GM12892 (cell line): Measurements from ENCODE around the gene KIRREL3.
A peak's percentile ranks its signal among the peaks of the same experiment; 100 is the strongest.

Experiments
- DNase-seq: peaks from one replicate; pipeline ENCODE4 v3.0.0; 2011; ENCODE audit not compliant: insufficient read length
- FAIRE-seq: peaks from 2 replicates; lab custom pipeline; 2011; peaks lifted over from hg19 to GRCh38; lab: Jason Lieb, UNC
- POLR2A ChIP-seq: IDR thresholded peaks from 2 replicates; pipeline ENCODE4 v1.6.1; 2011; ENCODE audit warnings: low read depth, low read length, control low read depth
- POLR2AphosphoS5 ChIP-seq: IDR thresholded peaks from 2 replicates; pipeline ENCODE4 v1.6.1; 2011; ENCODE audit warnings: low read depth, low read length, control low read depth
- TAF1 ChIP-seq: IDR thresholded peaks from 2 replicates; pipeline ENCODE4 v1.6.1; 2011; ENCODE audit warnings: low read depth, mild to moderate bottlenecking, control low read depth, low read length, borderline replicate concordance

The KIRREL3 gene

DNA sequence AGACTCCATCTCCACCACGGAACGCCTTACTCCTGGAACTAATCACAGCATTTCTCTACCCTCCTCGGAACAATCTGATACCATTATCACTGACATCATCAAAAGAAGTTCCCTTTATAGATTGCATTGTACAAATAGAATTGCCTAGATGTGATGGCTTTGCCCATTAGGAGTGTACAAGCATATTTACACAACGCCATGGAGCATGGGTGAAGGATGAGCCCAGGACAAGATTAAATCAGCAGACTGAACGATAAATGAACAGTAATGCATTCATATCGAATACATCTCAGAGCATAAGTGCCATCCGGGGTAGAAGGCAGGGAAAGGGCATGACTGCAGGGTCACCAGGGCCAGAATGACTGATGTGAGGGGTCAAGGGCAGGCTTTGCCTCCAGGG is 57.3 kb downstream of the KIRREL3 start:
- TF ChIP-seq POLR2A (no peak), TAF1 (no peak), POLR2AphosphoS5 (no peak)
- DNase-seq = no peak
- no peak for FAIRE-seq

DNA sequence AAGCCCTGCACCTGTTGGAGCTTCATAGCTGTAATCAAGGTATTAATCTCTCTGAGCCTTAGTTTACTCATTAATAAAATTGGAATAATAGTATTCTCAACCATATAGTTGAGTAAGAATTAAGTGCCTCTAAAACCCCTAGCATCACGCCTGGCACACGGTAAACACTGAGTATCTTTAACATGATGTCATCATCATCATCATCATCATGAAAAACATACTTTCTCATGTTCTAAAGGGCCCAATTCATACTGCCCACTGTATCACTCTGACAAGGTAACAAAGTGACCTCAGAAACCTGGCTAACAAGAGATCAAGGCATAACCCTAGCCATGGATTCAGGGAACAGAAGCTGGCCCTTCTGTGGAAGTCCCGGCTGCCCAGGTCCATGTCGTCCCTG is 58.4 kb downstream of the KIRREL3 start:
- TF ChIP-seq POLR2AphosphoS5 (no peak), POLR2A (no peak), TAF1 (no peak)
- FAIRE-seq = no peak

DNA sequence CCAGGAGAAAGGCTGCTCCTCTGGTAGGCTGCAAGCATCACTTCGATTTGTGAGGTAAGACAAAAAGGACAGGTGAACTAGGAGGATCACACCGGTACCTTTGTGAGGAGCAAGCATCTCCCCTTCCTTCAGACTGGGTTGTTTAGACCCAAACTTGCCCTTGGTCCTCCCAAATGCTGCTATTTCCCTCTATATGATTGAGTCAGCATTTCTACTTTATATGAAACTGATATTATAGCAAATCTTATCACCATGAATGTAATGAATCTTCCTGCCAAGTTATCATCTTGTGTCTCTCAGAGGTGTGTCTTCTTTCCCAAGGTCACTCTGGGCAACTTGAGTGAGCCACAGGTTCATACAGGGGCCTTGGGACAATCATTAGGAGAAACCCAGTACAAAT is 61.0 kb downstream of the KIRREL3 start:
- TF ChIP-seq TAF1 = no peak
- no peak for TF ChIP-seq POLR2AphosphoS5
- no peak for TF ChIP-seq POLR2A
- no peak for FAIRE-seq
- DNase-seq = no peak

More for the DNA sequence above, 58.4 kb downstream of the KIRREL3 start:
- no peak for DNase-seq

DNA sequence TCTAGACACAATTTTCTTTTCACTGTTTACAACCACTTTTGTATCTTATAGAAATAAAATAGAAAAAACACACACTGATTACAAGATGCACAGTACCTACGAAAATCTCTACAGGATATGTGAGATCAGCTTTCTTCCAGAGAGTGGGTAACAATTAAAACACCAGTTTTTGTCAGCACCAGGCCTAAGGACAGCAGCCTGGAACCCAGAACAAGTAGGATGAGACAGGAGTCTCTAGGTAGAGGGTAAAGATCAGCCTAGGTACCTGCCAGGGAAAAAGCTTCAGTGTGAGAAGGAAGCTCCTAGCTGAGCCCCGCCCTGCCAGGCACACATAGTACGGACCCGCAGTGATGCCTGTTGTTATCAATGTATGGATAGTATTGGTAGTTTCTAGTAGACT is 61.9 kb downstream of the KIRREL3 start:
- TF ChIP-seq TAF1 (no peak), POLR2AphosphoS5 (no peak), POLR2A (no peak)
- no peak for DNase-seq
- FAIRE-seq = no peak

DNA sequence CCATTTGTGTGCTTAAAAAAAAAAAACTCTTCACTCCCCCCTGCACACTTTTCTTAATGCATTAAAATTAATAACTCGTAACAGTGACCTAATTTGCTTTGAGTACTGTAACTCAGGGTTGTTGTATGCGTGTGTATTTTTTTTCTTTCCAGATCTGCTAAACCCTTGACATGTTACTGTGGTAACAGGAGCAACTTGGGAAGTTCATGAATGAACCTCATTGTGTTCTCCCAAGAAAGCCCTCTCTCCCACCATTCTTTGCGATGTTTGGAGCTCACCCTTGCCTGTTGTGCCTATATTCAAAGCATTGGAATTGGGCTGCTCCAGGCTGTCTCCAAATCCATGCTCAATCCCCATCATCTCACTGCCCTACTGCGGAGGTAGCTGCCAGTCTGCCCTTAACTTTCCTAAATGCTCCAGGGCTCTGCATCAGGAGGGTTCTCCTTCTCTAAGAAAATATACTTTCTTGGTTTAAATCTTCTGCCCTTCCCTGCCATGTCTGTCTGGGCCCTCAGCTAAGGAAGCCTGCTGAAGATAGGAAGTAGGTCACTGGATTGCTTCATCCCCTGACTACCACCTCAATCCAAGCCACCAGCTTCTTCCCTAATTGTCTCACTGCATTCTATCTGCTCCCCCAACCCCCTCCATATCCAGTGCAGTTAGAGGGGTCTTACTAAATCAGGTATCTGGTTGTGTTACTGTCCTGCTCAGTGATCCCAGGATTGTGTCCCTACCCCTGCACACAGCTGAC is 70.3 kb downstream of the KIRREL3 start:
- TF ChIP-seq TAF1 (no peak), POLR2AphosphoS5 (no peak), POLR2A (no peak)
- no peak for FAIRE-seq
- no peak for DNase-seq

DNA sequence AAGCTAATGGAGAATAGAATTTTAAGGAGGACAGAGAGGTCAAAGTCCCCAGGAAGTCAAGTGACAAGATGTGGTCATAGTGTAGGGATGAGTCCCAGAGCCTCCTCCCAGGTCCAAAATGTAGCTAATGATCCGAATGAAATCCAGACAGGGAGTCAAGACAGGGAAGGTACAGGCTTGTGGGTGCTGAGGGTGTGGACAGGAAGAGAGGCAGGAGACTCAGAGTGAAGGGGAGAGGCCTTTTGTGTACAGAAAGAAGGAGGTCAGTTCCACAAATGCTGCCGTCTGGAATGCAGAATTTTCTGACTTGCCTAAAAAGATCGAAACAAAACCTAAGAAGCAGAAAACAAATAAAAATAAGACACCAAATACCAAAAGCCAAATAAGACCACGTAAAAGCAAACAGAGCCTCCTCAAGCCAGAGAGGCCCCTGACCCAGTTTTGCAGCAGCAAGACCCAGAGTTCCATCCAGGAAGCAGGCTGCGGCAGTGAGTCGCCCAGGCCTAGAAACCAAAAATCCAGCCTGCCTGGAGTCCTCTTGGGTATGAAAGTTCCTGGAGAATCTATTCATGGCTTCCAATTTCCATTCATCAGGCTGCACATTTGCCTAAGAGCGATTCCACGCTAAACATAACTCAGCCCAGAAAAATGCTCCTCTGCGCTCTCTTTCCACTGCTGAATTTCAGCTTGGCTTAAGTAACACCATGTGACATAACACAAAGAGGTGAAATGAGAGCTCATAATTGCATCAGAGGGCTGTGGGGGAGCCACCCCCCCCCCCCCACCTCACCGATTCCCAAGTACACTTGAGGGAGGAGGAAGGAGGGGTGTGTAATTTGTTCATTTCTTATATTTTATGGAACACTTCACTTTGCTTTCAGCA is 71.2 kb downstream of the KIRREL3 start:
- FAIRE-seq = no peak
- no peak for DNase-seq
- TF ChIP-seq POLR2A (no peak), TAF1 (no peak), POLR2AphosphoS5 (no peak)

DNA sequence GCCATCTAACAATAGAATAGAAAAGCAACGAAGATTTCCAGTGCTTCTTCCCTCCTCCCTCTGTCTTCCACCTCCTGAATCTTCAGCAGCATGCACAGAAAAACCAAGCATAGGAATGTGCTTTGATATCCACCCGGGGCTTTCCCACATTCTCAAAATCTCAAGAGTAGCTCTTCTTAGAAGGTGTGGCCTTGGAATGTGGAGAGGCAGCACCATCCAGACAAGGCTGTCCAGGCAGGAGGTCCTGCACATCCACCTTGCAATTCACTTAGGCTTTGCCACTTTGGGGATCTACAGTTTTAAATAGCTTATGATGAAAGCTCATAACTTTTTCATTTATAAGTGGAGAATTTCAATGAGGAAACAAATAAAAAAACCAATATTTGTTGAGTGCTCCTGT is 72.9 kb downstream of the KIRREL3 start:
- FAIRE-seq = no peak
- DNase-seq = no peak
- TF ChIP-seq POLR2AphosphoS5 = no peak
- TF ChIP-seq TAF1 = no peak
- no peak for TF ChIP-seq POLR2A

DNA sequence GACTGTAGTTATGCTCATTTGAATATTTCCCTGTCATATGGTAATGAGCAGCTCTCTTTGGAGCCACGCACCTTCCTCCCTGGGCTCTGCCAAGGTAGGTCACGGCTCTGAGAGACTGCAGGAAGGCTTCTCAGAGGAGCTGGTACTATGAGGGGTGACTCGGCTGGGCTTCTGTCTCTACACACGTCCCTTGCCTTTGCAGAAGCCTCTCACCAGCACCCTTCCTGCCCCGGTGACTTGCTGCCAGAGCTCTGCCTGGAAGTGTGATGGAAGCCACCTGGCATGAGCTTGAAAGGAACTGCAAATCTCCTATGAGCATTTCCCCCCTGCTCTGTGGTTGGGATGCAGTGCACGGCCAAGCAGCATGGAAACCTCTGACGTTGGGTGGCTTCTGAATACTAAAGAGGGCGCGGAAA is 74.2 kb downstream of the KIRREL3 start:
- TF ChIP-seq TAF1 (no peak), POLR2A (no peak), POLR2AphosphoS5 (no peak)
- DNase-seq (no peak), FAIRE-seq (no peak)

DNA sequence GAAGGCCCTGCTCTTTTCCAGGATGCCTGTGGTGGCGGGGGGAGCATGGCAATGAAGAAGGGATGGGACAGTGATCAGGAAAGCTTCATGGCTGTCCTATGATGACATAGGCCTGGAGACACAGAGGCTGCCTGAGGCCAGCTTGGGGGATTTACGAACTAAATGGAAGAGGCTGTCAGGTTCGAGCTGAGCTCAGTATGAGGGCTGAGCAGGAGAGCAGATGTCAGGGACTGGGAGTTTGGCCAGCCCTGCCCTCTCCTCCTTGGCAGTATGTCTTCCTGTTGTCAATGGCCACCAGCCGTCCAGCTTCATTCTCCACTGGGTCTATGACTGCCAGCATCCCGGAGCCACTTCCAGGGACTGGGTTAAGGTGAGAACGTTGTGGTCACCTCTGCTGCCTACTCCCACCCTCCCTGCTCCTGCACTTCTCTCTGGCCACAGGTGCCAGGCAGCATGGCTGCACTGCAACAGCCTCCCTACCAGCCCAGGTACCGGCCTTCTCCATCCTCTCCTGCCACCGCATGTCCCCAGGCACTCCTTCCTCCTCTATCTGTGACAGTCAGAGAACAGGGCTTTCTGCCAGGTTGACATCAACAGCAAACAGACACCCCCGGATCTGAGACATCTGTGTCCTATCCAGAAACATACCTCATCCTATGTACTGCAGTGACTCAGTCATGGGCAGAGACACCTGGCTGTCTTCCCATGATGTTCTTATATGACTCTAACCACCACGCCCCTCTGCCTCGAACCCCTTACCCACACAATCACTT is 75.1 kb downstream of the KIRREL3 start:
- no peak for TF ChIP-seq POLR2A
- TF ChIP-seq TAF1 = no peak
- TF ChIP-seq POLR2AphosphoS5 = no peak
- DNase-seq (no peak), FAIRE-seq (no peak)

DNA sequence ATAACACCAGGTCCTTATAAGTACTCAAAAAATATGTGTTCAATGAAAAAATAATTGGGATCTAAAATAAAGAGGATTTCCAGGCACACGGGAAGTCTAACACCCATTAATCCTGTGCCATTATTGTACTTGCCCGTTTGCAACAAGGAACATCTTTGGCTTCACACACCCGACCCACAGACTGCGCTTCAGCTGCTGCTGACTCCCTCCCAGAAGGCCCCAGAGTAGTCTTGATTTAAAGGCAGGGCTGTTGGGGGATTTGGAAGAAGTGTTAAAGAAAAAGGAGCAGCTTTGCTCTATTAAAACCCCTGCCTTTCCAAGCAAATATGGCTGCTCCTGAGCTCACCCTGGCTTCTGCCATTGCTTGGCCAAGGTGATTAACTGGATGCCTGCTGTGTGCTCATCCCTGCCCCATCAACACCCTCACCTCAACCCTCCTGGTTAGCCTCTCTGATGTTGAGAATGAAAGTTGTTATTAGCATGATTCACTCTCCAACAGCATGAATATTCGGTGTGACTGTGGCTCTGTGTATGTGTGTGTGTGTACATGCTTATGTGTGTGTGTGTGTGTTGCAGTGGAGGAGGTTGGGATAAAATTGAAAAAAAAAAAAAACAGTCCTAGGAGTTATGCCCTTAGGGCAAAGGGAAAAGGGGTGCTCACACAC is 76.1 kb downstream of the KIRREL3 start:
- FAIRE-seq (no peak), DNase-seq (no peak)
- TF ChIP-seq POLR2AphosphoS5 (no peak), POLR2A (no peak), TAF1 (no peak)

DNA sequence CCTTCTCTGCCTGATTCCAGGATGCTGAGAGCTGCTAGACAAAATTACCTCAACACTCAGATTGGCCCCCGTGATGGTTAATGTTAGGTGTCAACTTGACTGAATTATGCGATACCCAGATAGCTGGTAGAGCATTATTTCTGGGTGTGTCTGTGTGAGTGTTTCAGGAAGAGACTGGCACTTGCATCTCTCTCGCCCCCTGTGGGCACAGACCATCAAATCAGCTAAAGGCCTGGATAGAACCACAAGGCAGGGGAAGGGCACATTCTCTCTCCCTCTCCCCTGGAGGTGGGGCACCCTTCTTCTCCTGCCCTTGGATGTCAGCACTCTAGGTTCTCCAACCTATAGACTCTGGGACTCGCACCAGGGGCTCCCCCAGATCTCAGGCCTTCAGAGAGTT is 79.7 kb downstream of the KIRREL3 start:
- FAIRE-seq (no peak), DNase-seq (no peak)
- TF ChIP-seq TAF1 (no peak), POLR2A (no peak), POLR2AphosphoS5 (no peak)

DNA sequence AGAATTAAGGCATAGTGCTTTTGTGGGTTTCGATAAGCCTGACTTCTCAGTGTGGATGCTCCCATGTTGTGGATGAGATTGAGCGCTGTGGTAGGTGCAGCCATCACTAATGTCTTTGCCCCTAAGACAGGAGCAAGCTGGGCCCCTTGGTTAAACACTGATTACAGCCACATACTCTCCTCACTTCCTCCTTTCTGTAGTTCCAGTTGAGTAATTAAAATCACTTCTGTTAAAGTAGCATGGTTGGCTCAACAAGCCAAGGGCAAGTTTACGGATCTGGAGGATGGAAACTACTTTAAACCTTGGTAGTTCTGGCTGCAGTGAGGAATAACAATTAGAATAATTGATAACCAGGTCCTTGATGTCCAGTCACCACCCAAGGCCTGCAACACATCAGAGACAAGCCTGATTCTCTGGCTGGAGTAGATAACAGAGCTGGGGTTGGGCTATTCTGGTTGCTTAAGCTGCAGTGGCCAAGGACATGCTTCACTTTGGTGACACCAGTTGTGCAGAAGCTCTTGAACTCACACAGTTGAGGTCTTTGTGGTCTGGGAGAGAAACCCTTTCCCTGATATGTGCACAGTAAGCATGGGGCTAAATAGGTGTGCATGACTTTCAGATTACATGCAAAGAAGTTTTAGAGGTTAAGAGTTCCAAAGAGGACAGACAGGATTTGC is 81.3 kb downstream of the KIRREL3 start:
- DNase-seq (no peak), FAIRE-seq (peak; percentile 79)

More for the DNA sequence above, 81.3 kb downstream of the KIRREL3 start:
- no peak for TF ChIP-seq TAF1
- TF ChIP-seq POLR2AphosphoS5 = no peak
- TF ChIP-seq POLR2A = no peak
